GM20000 (cell line): ENCODE measurements around the gene VPREB3.

ENCODE experiments used
- DNase-seq: peaks from one replicate; pipeline ENCODE4 v3.0.0; 2012; ENCODE audit warnings: low spot score
- CTCF ChIP-seq: IDR thresholded peaks from 2 replicates; pipeline ENCODE4 v1.5.1; 2012; ENCODE audit warnings: mild to moderate bottlenecking, control low read depth; ENCODE audit errors: extremely low read depth, missing control alignments

The VPREB3 gene

DNA sequence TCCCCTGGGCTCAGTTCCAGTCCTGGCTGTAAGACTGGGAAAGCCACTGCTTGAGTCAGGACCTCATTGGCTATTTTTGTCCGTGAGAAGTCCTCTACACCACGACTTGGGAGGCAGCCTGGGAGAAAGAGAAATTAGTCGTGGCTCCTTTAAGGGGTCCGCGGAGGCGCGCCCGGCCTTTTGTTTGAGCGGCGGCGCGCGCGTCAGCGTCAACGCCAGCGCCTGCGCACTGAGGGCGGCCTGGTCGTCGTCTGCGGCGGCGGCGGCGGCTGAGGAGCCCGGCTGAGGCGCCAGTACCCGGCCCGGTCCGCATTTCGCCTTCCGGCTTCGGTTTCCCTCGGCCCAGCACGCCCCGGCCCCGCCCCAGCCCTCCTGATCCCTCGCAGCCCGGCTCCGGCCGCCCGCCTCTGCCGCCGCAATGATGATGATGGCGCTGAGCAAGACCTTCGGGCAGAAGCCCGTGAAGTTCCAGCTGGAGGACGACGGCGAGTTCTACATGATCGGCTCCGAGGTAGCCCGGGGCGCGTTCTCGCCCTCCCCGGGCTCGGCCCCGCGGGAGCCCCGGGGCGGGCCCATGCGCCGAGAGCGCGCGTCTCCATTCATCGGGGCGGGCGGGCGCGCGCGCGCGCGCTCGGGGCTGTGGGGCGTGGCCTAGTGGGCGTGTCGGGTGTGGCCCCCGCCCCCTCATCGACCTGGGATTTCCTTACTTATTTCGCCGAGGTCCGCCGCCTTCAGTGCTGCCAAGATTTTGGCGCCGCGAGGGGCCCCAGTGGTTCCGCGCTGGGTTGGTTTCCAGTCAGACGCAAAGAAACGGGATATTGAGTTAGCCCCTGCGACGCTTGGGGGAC, 32.8 kb upstream of the VPREB3 start, which contains the start of gene SMARCB1:
TSS of gene SMARCB1 (plus strand) at position 215 of the 848 bp plus-strand sequence. CDS start at position 419, 204 bp downstream.
- TF ChIP-seq CTCF = no peak
- DNase-seq = peak; percentile 96

- DNase-seq = no peak
- TF ChIP-seq CTCF = no peak
Observed at GRCh38 chr22:23786261-23786710, 32.1 kb upstream of the VPREB3 start.

DNA sequence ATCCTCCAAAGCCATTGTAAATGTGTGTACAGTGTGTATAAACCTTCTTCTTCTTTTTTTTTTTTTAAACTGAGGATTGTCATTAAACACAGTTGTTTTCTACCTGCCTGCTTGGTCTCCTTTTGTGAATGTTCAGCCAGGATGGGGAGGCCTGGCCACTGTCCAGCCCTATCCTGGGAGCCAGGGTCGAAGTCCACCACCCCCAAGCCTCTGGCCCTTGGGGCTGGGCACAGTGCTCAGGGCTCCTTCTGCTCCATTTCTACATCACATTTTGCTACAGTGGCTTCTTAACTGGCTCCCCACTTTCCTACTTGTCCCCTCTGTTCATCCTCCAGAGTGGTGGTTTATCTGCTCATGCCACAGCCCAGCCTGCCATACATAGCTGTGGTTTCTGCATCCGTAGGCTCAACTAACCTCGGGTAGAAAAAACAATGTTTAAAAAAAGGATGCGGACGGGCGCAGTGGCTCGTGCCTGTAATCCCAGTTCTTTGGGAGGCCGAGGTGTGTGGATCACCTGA, 30.0 kb upstream of the VPREB3 start:
- DNase-seq = no peak
- no peak for TF ChIP-seq CTCF

- no peak for DNase-seq
- TF ChIP-seq CTCF = no peak
Observed at GRCh38 chr22:23783265-23784150, 29.3 kb upstream of the VPREB3 start.

DNA sequence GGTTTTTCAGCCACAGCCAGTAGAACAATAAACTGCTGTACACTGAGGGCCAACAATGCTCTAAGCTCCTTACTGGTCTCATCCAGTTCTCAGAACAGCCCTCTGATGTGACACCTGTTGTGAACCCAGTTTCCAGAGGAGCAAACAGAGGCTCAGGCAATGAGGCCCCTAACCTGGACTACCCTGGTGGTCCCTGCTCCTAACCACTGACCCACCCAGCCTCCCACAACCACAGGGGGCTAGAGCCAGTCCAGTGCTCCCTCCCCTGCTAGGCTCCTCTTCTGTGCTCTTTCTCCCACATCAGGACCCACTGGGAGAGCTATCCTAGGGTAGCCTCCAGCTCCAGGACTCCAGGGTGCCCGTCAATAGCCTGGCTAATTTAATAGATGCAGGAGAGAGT, 28.5 kb upstream of the VPREB3 start:
- no peak for TF ChIP-seq CTCF
- no peak for DNase-seq

DNA sequence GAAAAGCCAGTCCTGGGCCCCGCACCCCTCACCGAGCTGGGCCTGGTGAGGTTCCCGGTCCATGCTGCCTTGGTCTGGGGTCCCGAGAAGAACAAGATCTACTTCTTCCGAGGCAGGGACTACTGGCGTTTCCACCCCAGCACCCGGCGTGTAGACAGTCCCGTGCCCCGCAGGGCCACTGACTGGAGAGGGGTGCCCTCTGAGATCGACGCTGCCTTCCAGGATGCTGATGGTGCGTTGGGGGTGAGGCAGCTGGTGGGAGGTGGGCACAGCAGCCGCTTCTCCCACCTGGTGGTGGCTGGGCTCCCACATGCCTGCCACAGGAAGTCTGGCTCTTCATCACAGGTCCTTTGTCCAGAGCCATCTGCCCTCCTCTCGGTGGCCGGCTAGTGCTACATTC, 28.0 kb upstream of the VPREB3 start:
- DNase-seq = no peak
- TF ChIP-seq CTCF = no peak
